HG03521 (cell line): ENCODE measurements around the gene TM9SF4.

Experiments used
- ATAC-seq: cut with Tn5 transposase; IDR thresholded peaks from one replicate; pipeline ENCODE4 v1.9.1; 2021; ENCODE audit warnings: mild to moderate bottlenecking, moderate library complexity; ENCODE audit not compliant: unreplicated experiment

The TM9SF4 gene

GRCh38 chr20:32205843-32206759, 96.6 kb downstream of the TM9SF4 start:
- no peak for ATAC-seq

- ATAC-seq, result peak; percentile 3
These were observed 97.5 kb downstream of the TM9SF4 start for GRCh38 chr20:32206760-32207625.

DNA sequence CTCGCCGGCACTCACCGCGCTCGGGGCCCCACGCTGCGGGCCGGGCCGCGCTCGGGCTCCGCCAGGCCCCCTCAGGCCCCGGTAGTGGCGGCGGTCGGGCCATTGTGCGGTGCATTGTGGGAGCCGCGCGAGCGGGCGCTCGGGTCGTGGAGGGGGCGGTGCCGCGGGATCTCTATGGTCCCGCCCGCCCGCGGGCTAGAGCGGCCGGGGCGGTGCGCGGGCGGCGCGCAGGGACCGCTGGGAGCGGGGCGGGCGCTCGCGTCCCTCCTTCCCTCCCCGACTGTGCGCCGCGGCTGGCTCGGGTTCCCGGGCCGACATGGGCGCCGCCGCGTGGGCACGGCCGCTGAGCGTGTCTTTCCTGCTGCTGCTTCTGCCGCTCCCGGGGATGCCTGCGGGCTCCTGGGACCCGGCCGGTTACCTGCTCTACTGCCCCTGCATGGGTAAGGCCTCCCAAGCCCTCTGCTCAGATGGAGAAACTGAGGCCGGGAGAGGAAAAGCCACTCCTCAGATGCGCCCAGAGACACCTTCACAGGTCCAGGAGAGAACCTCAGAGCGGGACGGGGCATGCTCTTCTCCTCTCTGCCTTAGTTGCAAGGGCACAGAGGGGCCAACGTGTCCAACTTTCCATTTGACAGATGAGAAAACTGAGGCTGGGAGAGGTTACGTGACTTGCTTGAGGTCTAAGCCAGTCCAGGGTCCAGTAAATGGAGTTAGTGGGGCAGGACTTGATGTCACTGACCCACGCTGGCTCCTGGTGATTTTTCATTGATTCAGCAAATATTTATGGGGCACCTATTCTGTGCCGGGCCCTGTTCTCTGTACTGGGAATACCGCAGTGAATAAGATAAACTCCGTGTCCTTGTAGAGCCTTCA, 98.3 kb downstream of the TM9SF4 start, which contains the start of the genes PLAGL2 and POFUT1:
Gene PLAGL2 (minus strand): TSS at position 118 of the 873 bp plus-strand sequence. CDS start 5,565 bp downstream, outside the sequence.
Gene POFUT1 (plus strand): TSS at position 255 of the 873 bp plus-strand sequence. CDS start 62 bp downstream, at position 317.
- peak; percentile 90 for ATAC-seq

GRCh38 chr20:32208499-32209154, 99.1 kb downstream of the TM9SF4 start:
- no peak for ATAC-seq

GRCh38 chr20:32209850-32210605, 100.5 kb downstream of the TM9SF4 start:
- ATAC-seq, result no peak

GRCh38 chr20:32213870-32214269, 104.4 kb downstream of the TM9SF4 start:
- no peak for ATAC-seq

DNA sequence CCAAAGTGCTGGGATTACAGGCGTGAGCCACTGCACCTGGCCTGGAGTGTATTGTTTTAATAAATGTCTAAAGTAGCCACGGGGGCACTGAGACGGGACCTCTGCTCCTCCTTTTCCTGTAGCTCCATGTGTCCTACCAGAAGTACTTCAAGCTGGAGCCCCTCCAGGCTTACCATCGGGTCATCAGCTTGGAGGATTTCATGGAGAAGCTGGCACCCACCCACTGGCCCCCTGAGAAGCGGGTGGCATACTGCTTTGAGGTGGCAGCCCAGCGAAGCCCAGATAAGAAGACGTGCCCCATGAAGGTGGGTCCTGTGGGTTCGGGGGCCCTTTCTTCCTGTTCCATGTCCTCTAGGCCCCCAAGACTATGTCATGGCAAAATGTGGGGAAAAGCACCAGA, 105.6 kb downstream of the TM9SF4 start:
- no peak for ATAC-seq

- no peak for ATAC-seq
These were observed 106.2 kb downstream of the TM9SF4 start for GRCh38 chr20:32215729-32216128.

GRCh38 chr20:32216179-32217142, 106.9 kb downstream of the TM9SF4 start:
- no peak for ATAC-seq
